Measurements from ENCODE around the gene IDH2. TPM values are rescaled to one million over a fixed set of nuclear protein-coding genes. Genes with fewer than 3 reads are reported as not detected.

Gene IDH2
- polyA plus RNA-seq, 6 donors from 2014 or later = 59.0 to 105 (median 64.5) TPM

DNA sequence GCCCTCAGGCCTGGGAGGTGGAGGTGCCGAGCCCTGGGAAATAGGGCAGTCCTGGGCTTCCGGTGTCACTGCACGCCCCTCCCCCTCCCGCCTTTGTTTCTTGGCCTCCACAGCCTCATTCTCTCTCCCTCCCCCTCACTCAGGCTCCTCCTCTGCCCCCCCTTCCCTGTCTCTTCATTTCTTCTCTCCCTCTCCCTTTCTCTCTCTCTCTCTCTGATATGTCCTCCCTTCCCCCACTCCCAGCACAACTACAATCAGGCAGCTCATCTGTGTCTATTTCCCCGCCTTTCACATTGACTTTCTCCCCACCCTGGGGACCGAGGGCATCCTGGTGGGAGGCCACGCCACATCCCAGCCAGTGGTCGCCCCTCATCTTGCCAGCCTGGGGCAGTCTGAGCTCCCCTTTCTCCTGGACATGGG lies 40.2 kb downstream of the IDH2 start:
- H3K36me3 Mint-ChIP-seq = no peaks in the 10 kb centered on the region
- DNase-seq = no peak
- H3K4me1 Mint-ChIP-seq = peaks cover 67 to 87% (median 83%) of the 10 kb centered on the region in 3 donors
- H3K9me3 Mint-ChIP-seq = no peaks in the 10 kb centered on the region
- no peak for ATAC-seq (ENCODE audit: low read depth in 2 of 2)
- H3K27ac Mint-ChIP-seq = peak overlapping the region in 5 of 6 donors; percentile 76 to 96 (median 89)
- no peaks in the 10 kb centered on the region for H3K27me3 Mint-ChIP-seq
- peak overlapping the region in 2 of 8 donors; percentile 5 to 71 for H3K4me3 Mint-ChIP-seq

DNA sequence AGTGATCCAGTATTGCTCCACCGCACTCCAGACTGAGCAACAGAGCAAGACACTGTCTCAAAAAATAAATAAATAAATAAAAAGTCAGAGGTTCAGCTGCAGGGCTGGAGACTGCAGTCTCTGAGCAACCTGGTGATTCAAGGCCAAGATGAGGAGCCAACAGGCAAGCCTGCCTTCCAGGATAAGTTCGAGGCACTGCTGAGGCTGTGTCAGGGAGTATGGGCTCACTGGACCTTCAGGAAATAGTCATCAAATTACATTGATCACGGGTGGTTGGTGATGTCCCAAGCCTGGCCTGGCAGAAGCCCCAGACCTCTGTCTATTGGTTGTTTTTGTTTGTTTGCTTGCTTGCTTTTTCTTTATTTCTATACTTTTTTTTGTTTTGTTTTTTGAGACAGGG lies 41.5 kb downstream of the IDH2 start:
- Mint-ChIP-seq H3K4me3 (no peak overlapping the region), H3K4me1 (peaks cover 64 to 90% (median 84%) of the 10 kb centered on the region in 3 donors), H3K36me3 (no peaks in the 10 kb centered on the region), H3K27ac (peak overlapping the region in 5 of 6 donors; percentile 80 to 100 (median 89)), H3K9me3 (no peaks in the 10 kb centered on the region), H3K27me3 (no peaks in the 10 kb centered on the region)
- ATAC-seq (ENCODE audit: low read depth in 2 of 2) (no peak), DNase-seq (no peak)

DNA sequence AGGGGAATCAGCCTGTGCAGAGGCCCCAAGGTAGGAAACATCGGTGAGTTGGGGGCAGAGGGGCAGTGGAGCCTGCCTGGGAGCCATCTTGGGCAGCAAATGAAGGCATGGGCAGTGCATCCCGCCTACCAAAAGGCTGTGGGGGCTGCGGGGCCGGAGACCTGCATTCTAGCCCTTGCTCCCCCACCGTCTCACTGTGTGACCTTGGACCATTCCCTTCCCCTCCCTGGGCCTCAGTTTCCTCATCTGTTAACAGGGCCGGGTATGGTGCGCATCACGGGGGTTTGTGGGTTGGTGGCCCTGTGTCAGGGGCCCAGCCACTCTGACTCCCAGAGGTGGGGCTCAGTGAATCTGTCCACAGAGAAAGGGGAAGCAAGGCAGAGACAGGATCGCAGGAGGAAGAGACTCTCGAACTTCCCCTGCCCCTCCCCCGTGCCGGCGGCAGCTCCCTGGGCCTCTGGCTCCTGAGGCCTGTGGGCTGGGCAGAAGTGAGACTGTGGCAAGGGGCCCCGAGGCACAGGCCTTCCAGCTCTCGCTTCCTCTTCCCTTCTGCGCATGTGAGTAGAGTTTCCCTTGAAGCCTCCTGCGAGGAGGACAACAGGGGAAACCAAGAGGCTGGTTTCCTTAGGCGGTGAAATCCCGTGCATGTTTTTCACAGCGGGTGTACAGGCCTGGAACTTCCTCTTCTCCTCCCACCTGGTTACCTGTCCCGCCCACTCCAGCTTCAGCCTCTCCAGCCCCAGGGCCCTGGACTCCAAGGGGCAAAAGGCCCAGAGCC lies 42.9 kb downstream of the IDH2 start:
- peak; percentile 88 to 89 for ATAC-seq (ENCODE audit: low read depth in 2 of 2)
- Mint-ChIP-seq H3K36me3 (no peaks in the 10 kb centered on the region), H3K4me1 (peaks cover 63 to 90% (median 77%) of the 10 kb centered on the region in 3 donors), H3K9me3 (no peaks in the 10 kb centered on the region), H3K27ac (peak overlapping the region; percentile 93 to 100 (median 98)), H3K27me3 (no peaks in the 10 kb centered on the region), H3K4me3 (peak overlapping the region; percentile 52 to 91 (median 82))
- peak; percentile 96 for DNase-seq

DNA sequence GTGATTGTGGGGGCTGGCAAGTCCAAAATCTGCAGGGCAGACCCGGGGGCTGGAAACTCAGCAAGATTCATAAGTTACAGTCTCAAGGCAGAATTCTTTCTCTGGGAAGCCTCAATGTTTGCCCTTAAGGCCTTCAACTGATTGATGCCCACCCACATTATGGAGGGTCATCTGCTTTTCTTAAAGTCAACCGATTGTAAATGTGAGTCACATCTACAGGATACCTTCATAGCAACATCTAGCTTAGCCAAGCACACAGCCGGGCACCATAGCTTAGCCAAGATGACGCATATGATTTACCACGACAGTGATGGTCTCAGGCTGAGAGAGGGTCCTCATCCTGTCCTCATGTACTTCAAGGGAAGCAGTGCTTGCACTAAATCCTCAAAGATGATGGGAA lies 43.5 kb downstream of the IDH2 start:
- H3K9me3 Mint-ChIP-seq = no peaks in the 10 kb centered on the region
- H3K27ac Mint-ChIP-seq = peak overlapping the region; percentile 93 to 100 (median 98)
- no peak for ATAC-seq (ENCODE audit: low read depth in 2 of 2)
- DNase-seq = no peak
- H3K4me3 Mint-ChIP-seq = peak overlapping the region in 5 of 8 donors; percentile 30 to 84 (median 69)
- no peaks in the 10 kb centered on the region for H3K36me3 Mint-ChIP-seq
- H3K4me1 Mint-ChIP-seq = peaks cover 65 to 89% (median 71%) of the 10 kb centered on the region in 3 donors
- H3K27me3 Mint-ChIP-seq = no peaks in the 10 kb centered on the region

DNA sequence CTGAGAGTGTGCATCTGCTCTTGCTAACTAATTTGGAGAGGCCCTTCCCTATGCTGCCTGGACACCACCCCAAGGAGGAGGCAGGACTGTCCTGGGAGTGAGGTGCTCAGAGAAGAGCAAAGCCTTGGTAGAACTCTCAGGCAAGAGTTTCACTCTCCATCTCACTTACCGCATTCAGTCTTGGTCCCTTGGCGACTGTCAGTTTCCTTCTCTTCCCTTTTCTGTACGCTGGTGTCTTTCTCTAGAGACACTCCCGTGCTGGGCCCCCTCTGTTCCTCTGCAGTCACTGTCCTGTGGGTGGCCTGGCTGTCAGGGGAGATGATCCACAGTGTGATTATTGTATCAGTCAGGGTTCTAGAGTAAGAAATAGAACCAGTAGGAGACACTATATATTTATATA lies 44.0 kb downstream of the IDH2 start:
- peaks cover 62 to 86% (median 66%) of the 10 kb centered on the region in 3 donors for H3K4me1 Mint-ChIP-seq
- DNase-seq (peak; percentile 38), ATAC-seq (ENCODE audit: low read depth in 2 of 2) (no peak)
- H3K27me3 Mint-ChIP-seq = no peaks in the 10 kb centered on the region
- no peaks in the 10 kb centered on the region for H3K36me3 Mint-ChIP-seq
- H3K4me3 Mint-ChIP-seq = peak overlapping the region in 6 of 8 donors; percentile 35 to 84 (median 61)
- peak overlapping the region; percentile 41 to 100 (median 95) for H3K27ac Mint-ChIP-seq
- no peaks in the 10 kb centered on the region for H3K9me3 Mint-ChIP-seq

DNA sequence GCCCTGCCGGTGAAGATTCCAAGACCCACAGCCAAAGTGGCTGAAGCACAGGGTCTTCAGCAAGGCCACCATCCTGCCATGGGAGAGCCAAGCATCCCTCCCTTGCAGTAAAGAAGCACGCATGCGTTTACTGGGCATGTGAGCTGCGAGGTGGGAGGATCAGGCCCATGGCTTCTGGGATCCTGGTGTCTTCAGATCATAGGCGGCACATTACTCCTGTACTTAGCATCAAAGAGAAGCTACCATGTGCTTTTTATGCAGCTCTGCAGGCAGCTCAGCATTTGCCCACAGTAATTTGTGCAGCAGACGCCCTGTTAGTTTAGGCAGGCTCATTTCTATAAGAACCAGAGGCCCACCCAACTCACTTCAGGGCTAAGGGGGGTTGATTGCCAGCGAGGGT lies 45.7 kb downstream of the IDH2 start:
- no peaks in the 10 kb centered on the region for H3K27me3 Mint-ChIP-seq
- ATAC-seq (ENCODE audit: low read depth in 2 of 2) (no peak), DNase-seq (no peak)
- no peaks in the 10 kb centered on the region for H3K36me3 Mint-ChIP-seq
- no peaks in the 10 kb centered on the region for H3K9me3 Mint-ChIP-seq
- peaks cover 57 to 73% (median 61%) of the 10 kb centered on the region in 3 donors for H3K4me1 Mint-ChIP-seq
- H3K4me3 Mint-ChIP-seq = peak overlapping the region in 1 of 8 donors; percentile 19
- H3K27ac Mint-ChIP-seq = no peak overlapping the region

DNA sequence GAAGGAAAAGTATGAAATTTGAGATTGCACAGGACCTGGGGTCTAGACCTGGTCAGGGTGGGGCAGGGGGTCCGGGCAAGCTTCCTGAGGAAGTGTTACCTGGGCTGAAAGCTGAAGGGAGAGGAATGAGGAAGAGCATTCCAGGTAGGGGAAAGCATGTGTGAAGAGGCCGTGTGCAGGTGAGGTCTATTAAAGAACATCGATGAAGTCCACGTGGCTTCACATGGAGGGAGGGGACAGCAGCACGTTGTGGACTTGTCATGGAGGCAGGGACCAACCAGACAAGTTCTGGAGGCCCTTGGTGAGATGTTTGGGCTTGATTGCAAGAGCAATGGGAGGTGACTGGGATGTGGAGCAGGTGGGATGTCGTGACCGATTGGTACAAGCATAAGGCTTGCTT lies 47.1 kb downstream of the IDH2 start:
- H3K27ac Mint-ChIP-seq = peak overlapping the region in 5 of 6 donors; percentile 14 to 85 (median 67)
- peaks cover 55 to 64% (median 57%) of the 10 kb centered on the region in 3 donors for H3K4me1 Mint-ChIP-seq
- H3K9me3 Mint-ChIP-seq = no peaks in the 10 kb centered on the region
- peak overlapping the region in 1 of 8 donors; percentile 48 for H3K4me3 Mint-ChIP-seq
- ATAC-seq (ENCODE audit: low read depth in 2 of 2) (no peak), DNase-seq (no peak)
- H3K36me3 Mint-ChIP-seq = no peaks in the 10 kb centered on the region
- no peaks in the 10 kb centered on the region for H3K27me3 Mint-ChIP-seq

DNA sequence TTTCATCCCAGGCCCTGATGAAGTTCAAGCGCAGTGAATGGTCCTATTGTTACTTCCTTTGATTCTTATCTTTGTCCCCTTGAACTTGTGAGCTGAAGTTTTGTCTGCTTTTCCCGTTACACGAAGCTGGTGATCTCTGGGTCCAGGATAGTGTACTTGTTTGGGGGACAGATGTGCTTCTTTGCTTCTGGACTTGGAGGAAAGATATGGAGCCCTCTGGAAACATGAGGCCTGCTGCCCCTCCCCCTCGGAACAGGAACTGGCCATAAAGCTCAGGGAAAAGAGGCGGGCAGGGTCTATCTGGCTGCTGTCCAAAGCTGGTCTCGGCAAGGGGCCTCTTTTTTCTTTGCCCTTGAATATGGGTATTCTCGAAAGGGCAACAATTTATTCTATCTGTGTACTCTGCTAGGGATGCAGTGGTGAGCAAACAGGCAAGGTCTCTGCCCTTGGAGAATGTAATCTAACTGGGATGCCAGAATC lies 47.6 kb downstream of the IDH2 start:
- Mint-ChIP-seq H3K9me3 (no peaks in the 10 kb centered on the region), H3K4me1 (peaks cover 54 to 65% (median 57%) of the 10 kb centered on the region in 3 donors), H3K27ac (peak overlapping the region in 1 of 6 donors; percentile 74), H3K36me3 (no peaks in the 10 kb centered on the region), H3K27me3 (no peaks in the 10 kb centered on the region), H3K4me3 (no peak overlapping the region)
- no peak for DNase-seq
- ATAC-seq (ENCODE audit: low read depth in 2 of 2) = no peak

DNA sequence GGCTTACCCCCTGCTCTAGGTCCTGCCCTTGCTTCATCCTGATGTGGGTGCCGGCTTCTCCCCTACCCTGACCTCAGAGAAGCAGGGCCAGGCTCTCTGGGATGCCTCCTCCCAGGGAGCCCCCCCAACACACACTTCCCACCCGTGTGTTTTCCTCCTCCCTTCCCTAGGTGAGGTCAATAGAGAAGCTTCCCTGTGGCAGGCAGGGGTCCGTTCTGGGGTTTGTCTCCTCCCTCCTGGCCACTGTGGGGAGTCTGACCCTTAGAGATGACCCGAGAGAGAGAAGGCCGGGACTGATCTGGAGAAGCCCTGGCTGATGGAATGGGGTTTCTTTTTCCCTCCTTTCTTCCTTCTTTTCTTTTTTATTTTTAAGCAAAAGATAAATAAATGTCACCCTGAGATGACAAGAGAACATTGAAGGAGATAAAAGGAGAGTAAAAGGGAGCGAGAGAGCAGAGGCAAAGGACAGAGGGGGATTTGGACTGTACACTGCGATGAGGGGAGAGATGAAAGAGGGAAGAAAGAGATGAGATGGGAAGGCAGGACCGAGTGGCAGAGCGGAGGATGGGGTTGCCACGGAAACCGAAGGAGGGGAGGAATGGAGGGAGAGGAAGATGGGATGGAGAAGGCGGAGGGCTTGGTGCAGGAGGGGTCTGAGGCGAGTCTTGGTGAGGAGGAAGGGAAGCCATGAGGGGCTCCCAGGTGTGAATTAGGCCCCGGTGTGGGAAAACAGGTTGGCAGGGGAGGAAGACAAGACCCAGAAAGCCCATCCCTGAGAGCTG lies 48.4 kb downstream of the IDH2 start:
- H3K4me3 Mint-ChIP-seq = no peak overlapping the region
- DNase-seq (no peak), ATAC-seq (ENCODE audit: low read depth in 2 of 2) (no peak)
- H3K9me3 Mint-ChIP-seq = no peaks in the 10 kb centered on the region
- H3K27ac Mint-ChIP-seq = peak overlapping the region in 3 of 6 donors; percentile 59 to 78 (median 74)
- peaks cover 50 to 65% (median 52%) of the 10 kb centered on the region in 3 donors for H3K4me1 Mint-ChIP-seq
- H3K36me3 Mint-ChIP-seq = no peaks in the 10 kb centered on the region
- no peaks in the 10 kb centered on the region for H3K27me3 Mint-ChIP-seq

DNA sequence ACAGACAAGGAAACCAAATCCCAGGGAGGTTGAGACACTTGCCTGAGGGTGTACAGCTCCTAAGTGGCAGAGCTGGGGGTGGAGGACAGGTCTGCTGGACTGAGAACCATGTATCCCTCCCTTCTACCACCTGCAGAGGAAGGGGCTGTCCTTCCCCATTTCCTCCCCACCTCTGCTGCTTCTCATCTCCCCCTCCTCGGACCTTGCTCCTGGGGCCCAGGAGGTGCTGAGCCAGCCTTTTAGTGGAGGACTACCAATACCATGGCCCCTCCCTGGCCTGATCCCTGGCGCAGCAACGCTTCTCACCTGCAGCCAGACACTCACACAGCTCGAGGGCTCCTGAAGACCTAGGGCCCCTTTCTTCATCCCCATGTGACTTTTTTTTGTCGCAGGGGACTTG lies 50.4 kb downstream of the IDH2 start:
- Mint-ChIP-seq H3K27me3 (no peaks in the 10 kb centered on the region), H3K4me1 (peaks cover 37 to 65% (median 49%) of the 10 kb centered on the region in 3 donors), H3K27ac (peak overlapping the region in 2 of 6 donors; percentile 72 to 74), H3K4me3 (no peak overlapping the region), H3K9me3 (no peaks in the 10 kb centered on the region), H3K36me3 (no peaks in the 10 kb centered on the region)
- ATAC-seq (ENCODE audit: low read depth in 2 of 2) (no peak), DNase-seq (no peak)

DNA sequence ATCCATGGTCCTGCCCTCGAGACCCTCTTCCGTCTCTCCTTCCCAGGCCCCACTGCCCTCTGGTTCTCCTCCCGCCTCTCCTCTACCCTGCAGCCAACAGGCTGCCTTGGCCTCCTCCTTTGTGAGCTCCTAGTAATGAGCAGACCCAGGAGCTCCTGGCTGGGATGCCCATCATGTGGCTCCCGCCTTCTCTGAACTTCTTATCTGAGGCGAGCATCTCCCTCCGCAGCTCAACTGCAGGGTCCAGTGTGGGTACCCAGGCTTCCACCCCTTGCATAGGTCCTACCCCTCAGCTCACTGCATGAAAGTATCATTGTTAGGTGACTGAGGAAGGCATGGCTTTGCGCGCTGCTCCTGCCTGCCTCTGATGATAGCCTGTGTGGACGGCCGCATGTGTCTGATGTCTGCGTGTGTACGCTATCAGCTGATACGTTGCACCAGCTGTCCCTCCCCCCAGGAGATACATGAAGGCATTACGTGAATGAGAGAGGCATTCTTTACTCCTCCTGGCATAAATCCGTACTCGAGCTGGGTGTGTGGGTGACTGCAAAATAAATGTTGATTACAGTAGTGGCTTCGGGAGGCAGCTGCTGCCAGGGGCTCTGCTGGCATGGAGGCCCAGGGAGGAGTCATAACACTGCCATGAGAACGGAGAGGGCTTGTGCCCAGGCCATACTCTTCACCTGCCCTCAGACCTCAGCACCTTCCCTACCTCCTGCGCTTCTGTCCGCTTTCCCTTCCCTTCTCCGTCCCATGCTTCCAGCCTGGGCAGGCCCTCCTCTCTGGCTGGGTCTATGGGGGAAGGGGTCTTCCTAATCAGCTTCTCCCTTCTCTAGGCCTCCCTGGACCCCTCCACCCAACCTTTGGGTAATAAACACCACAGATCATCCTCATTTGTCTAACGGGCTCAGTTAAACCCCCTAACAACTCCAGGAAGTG lies 52.3 kb downstream of the IDH2 start:
- no peak for DNase-seq
- Mint-ChIP-seq H3K27me3 (no peaks in the 10 kb centered on the region), H3K9me3 (peaks cover 0 to 2% (median 0%) of the 10 kb centered on the region in 7 donors), H3K27ac (peak overlapping the region in 2 of 6 donors; percentile 47 to 91), H3K36me3 (no peaks in the 10 kb centered on the region), H3K4me1 (peaks cover 51 to 71% (median 60%) of the 10 kb centered on the region in 3 donors), H3K4me3 (peak overlapping the region in 4 of 8 donors; percentile 6 to 73 (median 47))
- ATAC-seq (ENCODE audit: low read depth in 2 of 2) = no peak

DNA sequence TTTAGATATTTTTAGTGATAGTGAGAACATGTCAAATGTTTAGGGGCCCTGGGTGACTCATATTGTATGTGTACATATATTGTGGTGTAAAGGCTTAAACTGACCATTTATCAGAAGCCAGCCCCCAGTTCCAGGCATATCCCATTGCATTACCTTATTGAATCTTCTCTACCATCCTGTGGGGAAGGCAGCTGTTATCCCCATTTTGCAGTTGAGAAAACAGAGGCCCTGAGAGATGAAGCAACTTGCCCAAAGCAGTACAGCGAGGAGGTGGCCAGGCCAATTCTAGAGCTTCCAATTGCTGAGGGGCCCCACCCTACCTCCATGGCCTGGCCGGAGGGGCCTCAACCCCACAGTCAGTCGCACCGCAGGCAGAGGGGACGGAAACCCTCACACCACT lies 53.2 kb downstream of the IDH2 start:
- ATAC-seq (ENCODE audit: low read depth in 2 of 2) = no peak
- peak overlapping the region in 1 of 6 donors; percentile 91 for H3K27ac Mint-ChIP-seq
- peaks cover 48 to 69% (median 64%) of the 10 kb centered on the region in 3 donors for H3K4me1 Mint-ChIP-seq
- H3K9me3 Mint-ChIP-seq = peaks cover 0 to 2% (median 0%) of the 10 kb centered on the region in 7 donors
- H3K27me3 Mint-ChIP-seq = no peaks in the 10 kb centered on the region
- H3K36me3 Mint-ChIP-seq = no peaks in the 10 kb centered on the region
- no peak for DNase-seq
- H3K4me3 Mint-ChIP-seq = no peak overlapping the region
